ENCODE results near the gene AGBL3.
"Not testable (repeated sequence)": the region's sequence is repeated elsewhere in the genome, so short reads cannot be mapped to it uniquely, and the experiment has no call there.

AGBL3 gene

GRCh38 chr7:134963036-134963435, 23.3 kb upstream of the AGBL3 start:
- no peak for DNase-seq (ENCODE audit: low spot score)
- Histone ChIP-seq H3K27ac (peak overlapping the region; percentile 36 to 42), H3K4me3 (no peak overlapping the region)
- TF ChIP-seq, protein P1, sequence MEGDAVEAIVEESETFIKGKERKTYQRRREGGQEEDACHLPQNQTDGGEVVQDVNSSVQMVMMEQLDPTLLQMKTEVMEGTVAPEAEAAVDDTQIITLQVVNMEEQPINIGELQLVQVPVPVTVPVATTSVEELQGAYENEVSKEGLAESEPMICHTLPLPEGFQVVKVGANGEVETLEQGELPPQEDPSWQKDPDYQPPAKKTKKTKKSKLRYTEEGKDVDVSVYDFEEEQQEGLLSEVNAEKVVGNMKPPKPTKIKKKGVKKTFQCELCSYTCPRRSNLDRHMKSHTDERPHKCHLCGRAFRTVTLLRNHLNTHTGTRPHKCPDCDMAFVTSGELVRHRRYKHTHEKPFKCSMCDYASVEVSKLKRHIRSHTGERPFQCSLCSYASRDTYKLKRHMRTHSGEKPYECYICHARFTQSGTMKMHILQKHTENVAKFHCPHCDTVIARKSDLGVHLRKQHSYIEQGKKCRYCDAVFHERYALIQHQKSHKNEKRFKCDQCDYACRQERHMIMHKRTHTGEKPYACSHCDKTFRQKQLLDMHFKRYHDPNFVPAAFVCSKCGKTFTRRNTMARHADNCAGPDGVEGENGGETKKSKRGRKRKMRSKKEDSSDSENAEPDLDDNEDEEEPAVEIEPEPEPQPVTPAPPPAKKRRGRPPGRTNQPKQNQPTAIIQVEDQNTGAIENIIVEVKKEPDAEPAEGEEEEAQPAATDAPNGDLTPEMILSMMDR (IDR thresholded peaks at IDR 0.05): no peak

GRCh38 chr7:134966691-134967090, 19.6 kb upstream of the AGBL3 start:
- Histone ChIP-seq H3K4me3 (no peak overlapping the region), H3K27ac (peak overlapping the region in 1 of 2 donors; percentile 26)
- TF ChIP-seq, protein P1 (IDR thresholded peaks at IDR 0.05): no peak
- no peak for DNase-seq (ENCODE audit: low spot score)

DNA sequence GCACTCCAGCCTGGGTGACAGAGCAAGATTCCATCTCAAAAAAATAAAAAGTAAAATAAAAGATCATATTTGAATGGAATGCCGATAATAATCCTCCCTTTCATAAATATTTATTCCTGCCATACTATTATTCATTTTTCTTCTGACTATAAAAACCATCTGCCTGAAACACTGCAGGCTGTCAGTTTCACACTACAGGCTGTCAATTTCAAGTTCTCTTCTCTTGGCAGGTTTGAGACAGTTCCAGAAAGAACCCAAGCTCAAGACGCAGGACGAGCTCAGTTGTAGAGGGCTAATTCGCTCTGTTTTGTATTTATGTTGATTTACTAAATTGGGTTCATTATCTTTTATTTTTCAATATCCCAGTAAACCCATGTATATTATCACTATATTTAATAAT, 18.2 kb upstream of the AGBL3 start:
- no peak overlapping the region for H3K4me3 ChIP-seq
- H3K27ac ChIP-seq: no peak overlapping the region
- DNase-seq (ENCODE audit: low spot score): no peak
- TF ChIP-seq, protein P1 (IDR thresholded peaks at IDR 0.05): no peak

DNA sequence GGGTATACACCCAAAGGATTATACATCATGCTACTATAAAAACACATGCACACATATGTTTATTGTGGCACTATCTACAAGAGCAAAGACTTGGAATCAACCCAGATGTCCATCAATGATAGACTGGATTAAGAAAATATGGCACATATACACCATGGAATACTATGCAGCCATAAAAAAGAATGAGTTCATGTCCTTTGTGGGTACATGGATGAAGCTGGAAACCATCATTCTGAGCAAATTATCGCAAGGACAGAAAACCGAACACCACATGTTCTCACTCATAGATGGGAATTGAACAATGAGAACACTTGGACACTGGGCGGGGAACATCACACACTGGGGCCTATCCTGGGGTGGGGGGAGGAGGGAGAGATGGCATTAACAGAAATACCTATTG, 4.7 kb upstream of the AGBL3 start:
- not testable (repeated sequence) for DNase-seq (ENCODE audit: low spot score); H3K4me3 ChIP-seq; H3K27ac ChIP-seq

DNA sequence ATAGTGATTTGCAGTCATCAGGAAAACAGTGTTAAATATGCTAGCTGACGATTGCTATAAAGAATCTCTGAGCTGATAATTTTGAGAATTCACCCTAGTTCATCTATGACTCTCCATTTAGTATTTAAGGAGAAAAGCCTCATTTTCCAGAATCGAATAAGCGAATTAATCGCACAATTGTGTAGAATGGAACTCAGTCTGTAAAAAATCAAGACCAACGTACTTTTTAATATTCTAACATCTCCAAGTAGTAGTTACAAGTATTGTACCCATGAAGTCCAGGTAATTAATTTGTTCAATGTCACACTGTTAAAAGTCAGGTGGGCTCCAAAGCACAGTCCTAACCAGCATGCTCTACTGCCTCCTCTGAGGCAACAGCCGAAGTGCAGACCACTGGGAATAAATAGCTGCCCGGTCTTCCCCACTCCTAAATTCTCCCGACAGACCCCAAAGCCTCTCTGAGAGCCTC, 380 bp upstream of the AGBL3 start:
- peak overlapping the region; percentile 94 to 95 for H3K27ac ChIP-seq
- TF ChIP-seq, protein P1 (IDR thresholded peaks at IDR 0.05): no peak
- H3K4me3 ChIP-seq: peak overlapping the region; percentile 94
- no peak for DNase-seq (ENCODE audit: low spot score)

GRCh38 chr7:134988161-134988560, 1.9 kb downstream of the AGBL3 start:
- TF ChIP-seq, protein P1 (IDR thresholded peaks at IDR 0.05): no peak
- DNase-seq (ENCODE audit: low spot score): no peak
- H3K4me3 ChIP-seq: no peak overlapping the region
- H3K27ac ChIP-seq: peak overlapping the region in 1 of 2 donors; percentile 95

DNA sequence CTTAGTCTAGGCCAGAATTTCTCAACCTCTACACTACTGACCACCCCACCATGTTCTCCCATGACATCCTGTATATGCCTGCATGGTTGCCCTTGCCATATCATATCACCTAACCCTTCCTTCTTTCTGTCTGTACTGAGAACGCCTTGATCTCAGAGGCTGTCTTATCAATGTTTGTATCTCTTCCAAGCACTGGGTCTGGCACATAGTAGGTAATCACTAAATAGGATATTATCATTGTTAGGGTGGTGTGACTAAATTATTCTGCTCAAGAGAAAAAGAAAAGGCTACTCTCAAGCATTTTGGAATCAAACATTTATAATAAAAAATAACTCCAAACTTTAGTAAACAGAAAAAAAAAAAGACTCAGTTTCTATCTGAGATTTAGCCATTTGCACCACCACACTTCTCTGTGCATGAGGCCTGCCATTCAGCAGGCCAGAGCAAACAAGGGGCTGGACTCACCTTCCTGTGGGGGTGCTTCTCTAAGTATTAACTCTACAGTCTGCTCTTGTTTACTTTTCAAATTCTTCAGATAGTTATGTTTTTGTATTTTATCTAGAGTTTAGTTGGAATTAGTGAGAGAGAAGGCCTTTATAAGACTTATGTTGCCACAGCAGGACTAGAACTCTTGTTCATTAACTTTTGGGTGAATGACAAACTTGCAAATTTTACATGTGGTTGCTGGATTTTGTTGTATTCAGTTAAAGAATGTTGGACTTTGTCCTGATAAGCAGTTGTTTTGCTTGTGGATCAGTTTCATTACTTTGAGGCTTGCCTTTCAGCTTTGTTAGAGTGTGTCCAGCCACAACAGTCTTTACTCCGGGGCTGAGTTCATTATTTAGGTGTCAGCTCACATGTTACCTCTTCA, 5.4 kb downstream of the AGBL3 start:
- no peak for DNase-seq (ENCODE audit: low spot score)
- H3K27ac ChIP-seq: peak overlapping the region; percentile 66 to 81
- TF ChIP-seq, protein P1 (IDR thresholded peaks at IDR 0.05): no peak
- H3K4me3 ChIP-seq: no peak overlapping the region

Data from coronary artery (tissue), 2 donors.